Measurements from ENCODE around the gene THSD4.
"Not testable (repeated sequence)": the region's sequence is repeated elsewhere in the genome, so short reads cannot be mapped to it uniquely, and the experiment has no call there.

Gene THSD4

DNA sequence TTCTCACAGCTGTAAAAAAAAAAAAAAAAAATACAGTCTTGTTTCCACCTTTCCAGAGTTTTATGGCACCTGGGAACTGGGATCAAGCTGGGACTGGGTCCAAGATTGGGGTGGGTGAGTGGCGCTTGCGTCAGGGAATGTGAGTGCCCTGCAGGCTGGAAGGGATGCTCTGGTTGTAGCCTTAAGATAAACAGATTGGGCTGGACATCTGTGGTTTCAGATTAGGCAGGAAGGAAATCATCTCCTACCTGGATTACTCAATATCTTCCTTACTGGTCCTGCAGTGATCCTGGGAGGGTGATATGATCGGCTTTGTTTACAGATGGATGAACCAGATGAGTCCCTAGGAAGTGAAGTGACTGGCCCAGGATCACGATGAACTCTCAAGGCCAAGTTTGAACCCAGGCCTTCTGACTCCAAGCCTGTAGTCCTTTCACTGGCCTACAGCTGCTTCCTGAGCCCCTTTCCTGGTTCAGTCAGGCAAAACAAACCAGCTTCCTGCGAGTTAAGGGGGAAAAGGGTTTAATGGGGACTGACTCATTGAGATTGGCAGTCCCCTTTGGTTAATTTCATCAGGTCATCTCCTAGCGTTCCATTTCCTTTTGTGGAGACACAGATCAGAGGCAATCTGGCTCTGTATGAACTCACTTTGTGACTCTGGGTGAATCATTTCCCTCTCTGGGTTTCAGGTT is 179.8 kb downstream of the THSD4 start:
- peak; percentile 99 for DNase-seq (ENCODE audit: low read depth)

- DNase-seq (ENCODE audit: low read depth) = peak; percentile 93
Measured at GRCh38 chr15:71295603-71296314, 180.5 kb downstream of the THSD4 start.

DNA sequence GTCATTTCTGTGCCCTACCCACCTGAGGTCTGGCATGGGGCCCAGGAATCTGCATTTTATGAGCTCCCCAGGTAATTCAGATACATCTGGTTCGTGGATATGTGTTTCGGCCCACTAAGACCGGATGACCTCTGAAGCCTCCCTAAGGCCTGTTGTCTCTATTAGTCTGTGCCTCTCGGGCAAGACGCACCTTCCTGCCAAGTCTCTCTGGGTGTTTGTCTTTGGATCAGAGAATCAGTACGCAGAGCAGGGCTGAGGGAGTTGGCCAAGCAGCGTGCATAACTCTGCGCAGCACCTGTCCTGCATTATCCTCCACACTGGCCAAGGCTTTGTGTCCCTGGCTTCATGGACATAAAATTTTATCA is 181.0 kb downstream of the THSD4 start:
- no peak for DNase-seq (ENCODE audit: low read depth)

DNA sequence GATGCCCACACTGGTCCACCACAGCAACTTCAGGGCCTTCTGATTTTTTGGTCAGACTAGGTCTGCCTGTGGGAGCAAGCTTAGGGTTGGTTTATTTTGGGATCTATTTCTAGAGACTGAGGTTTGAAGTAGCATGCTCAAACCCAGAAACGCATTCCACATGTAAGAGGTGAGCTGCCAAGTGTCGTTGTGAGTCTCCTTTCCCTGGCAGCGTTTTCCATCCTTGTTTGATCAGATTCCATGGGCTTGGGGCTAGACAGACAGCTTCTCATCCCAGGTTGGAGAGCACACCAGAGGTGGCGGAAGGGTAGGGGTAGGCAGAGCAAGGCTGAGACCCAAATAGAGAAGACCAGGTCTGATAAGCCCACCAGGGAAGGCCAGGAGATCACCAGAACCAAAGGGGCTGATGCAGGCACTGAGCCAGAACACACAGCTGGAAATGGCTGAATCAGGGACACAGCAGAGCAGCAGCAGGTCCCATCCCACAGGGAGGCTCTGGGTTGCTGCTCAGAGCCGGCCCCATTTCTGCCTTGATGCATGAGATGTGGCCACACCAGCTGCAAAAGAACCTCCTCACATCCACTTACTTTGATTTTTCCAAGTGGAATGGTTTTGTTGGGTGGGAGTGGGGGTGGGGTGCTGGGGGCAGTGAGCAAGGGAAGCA is 186.8 kb downstream of the THSD4 start:
- DNase-seq (ENCODE audit: low read depth) = no peak

GRCh38 chr15:71302861-71303410 is 187.7 kb downstream of the THSD4 start:
- DNase-seq (ENCODE audit: low read depth) = no peak

GRCh38 chr15:71303977-71304376 is 188.7 kb downstream of the THSD4 start:
- DNase-seq (ENCODE audit: low read depth) = no peak

DNA sequence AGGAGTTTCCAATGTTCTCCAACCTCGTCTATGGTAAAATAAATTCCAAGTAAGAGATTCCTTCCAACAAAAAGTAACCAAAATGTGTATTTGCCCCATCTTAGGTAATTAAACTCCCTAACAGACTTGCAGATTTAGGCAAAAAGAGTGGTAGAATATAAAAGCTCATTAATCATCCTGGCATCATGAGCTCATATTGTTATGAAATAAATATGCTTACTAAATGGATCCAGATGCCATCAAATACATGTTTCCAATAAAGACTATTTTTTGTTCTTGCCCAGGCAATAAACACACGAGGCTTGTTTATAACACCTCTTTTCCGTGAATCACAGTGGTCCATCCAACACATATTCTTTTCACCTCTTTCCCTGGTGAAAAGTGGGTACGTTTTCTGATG is 189.4 kb downstream of the THSD4 start:
- no peak for DNase-seq (ENCODE audit: low read depth)

- no peak for DNase-seq (ENCODE audit: low read depth)
Measured at GRCh38 chr15:71306538-71306937, 191.3 kb downstream of the THSD4 start.

GRCh38 chr15:71312194-71312708 is 197.0 kb downstream of the THSD4 start:
- no peak for DNase-seq (ENCODE audit: low read depth)

DNA sequence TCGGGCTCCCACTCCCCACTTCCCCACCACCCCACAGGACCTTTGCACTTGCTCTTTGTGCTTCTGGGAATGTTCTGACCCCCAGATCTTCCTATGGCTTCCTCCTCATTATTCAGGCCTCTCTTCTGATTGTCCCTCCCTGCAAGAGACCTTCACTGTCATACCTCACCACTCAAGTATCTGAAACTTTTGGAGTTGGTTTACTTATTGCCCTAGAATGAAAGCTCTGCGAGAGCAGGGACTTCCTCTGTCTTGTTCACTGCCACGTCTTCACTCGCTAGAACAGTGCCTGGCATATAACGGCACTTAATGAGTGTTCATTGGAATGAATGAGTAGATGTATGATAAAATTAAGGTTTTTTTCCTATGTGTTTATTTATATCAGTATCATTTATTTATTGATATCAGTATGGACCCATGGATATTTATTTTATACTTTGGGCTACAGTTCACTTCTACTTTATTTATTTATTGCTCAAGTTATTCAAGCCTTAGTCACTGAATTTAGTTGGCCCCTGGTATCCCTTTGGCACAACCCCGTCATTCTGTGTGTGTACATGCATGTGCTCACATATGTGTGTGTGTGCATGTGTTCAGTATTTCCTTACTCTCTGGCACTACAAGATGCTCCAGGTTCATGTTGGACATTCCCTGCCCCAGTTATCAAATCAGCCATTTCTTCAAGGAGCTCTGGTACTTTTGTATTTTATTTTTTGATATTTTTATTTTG is 197.6 kb downstream of the THSD4 start:
- DNase-seq (ENCODE audit: low read depth) = no peak

GRCh38 chr15:71313806-71314205 is 198.5 kb downstream of the THSD4 start:
- DNase-seq (ENCODE audit: low read depth) = no peak

- DNase-seq (ENCODE audit: low read depth) = no peak
Measured at GRCh38 chr15:71314956-71315537, 199.8 kb downstream of the THSD4 start.

DNA sequence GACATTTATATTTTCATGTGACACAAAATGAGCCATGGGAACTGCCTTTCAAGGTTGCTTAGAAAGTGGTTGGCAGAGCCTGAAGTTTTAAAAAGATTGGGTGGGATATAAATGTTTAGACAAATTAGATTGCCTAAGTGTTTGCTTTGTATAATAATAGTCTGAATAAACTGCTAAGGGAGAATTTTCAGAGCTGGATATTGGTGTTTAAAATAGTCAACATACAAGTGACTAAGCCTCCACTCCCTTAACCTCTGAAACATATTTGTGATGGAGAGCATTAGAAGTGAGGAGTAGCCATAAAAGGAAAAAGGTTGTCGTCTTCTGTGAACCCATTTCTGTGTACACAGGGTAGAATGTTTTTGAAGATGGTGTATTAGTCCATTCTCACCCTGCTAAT is 201.6 kb downstream of the THSD4 start:
- DNase-seq (ENCODE audit: low read depth) = no peak

GRCh38 chr15:71319424-71319823 is 204.2 kb downstream of the THSD4 start:
- DNase-seq (ENCODE audit: low read depth) = not testable (repeated sequence)

- DNase-seq (ENCODE audit: low read depth) = no peak
Measured at GRCh38 chr15:71319935-71320334, 204.7 kb downstream of the THSD4 start.

- no peak for DNase-seq (ENCODE audit: low read depth)
Measured at GRCh38 chr15:71323082-71323481, 207.8 kb downstream of the THSD4 start.

GRCh38 chr15:71323584-71323983 is 208.3 kb downstream of the THSD4 start:
- DNase-seq (ENCODE audit: low read depth) = no peak

GRCh38 chr15:71325481-71325880 is 210.2 kb downstream of the THSD4 start:
- peak; percentile 13 for DNase-seq (ENCODE audit: low read depth)

DNA sequence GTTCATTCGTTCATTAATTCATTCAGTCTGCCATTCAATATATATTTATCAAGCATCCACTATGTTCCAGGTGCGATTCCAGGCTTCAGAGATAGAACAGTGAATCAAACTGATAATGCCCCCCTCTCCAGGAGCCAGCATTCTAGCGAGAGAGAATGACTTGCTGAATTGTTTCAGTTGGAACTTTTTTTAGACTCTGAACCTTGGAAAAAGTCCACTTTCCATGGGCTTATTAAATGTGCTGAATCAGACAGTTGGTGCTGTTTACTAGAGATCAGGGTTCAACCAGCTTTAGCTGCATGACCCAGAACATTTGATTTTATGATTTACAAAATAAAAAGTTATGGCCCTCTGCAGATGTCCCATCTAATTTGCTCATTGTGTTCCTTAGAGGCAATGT is 213.2 kb downstream of the THSD4 start:
- no peak for DNase-seq (ENCODE audit: low read depth)

GRCh38 chr15:71329041-71329440 is 213.8 kb downstream of the THSD4 start:
- no peak for DNase-seq (ENCODE audit: low read depth)

DNA sequence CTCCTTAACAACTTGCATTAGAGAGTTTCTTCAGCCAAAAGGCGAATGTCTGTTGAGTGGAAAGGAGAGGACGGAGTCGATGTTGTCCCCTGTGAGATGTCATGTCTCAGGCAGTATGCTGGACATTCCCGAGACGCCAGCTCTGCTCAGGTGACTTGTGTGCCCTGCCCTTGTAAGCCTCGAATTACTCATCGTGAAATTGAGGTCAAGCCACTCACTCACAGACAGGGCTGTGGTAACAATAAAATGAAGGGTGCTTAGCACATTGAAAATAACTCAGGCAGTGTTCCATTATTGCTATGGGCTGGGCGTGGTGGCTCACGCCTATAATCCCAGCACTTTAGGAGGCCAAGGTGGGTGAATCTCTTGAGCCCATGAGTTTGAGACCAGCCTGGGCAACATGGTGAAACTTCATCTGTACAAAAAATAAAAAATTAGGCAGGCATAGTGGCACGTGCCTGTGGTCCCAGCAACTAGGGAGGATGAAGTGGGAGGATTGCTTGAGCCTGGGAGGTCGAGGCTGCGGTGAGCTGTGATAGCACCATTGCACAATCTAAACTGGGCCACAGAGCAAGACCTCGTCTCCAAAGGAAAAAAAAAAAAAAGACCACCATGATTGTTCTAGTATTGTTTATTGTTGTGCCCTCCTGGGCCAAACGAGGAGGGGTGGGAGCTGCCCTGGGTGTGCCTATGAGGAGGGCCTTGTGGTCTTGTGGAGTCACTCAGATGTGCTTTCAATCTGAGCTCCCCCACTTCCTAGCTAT is 214.4 kb downstream of the THSD4 start:
- DNase-seq (ENCODE audit: low read depth) = peak; percentile 26

All from HS-5 (cell line).